SK-N-SH (cell line): ENCODE results near the gene BRAT1.

Experiments
- TEAD4 ChIP-seq: IDR thresholded peaks from 2 replicates; pipeline ENCODE4 v1.4.0; 2012; ENCODE audit warnings: mild to moderate bottlenecking, borderline replicate concordance; ENCODE audit not compliant: insufficient read depth
- YY1 ChIP-seq: IDR thresholded peaks from 2 replicates; pipeline ENCODE4 v1.4.0; 2012; ENCODE audit warnings: low read depth, mild to moderate bottlenecking
- TF ChIP-seq, protein P1 (sequence below): fragments of 200-600 bp; sonication (generic); IDR thresholded peaks from 2 replicates; pipeline ENCODE4 v1.6.1; 2017; ENCODE audit warnings: antibody characterized with exemption, mild to moderate bottlenecking, moderate library complexity

GRCh38 chr7:2490181-2490651, 65.1 kb downstream of the BRAT1 start:
- TF ChIP-seq YY1 (no peak), TEAD4 (no peak)
- TF ChIP-seq, protein P1, sequence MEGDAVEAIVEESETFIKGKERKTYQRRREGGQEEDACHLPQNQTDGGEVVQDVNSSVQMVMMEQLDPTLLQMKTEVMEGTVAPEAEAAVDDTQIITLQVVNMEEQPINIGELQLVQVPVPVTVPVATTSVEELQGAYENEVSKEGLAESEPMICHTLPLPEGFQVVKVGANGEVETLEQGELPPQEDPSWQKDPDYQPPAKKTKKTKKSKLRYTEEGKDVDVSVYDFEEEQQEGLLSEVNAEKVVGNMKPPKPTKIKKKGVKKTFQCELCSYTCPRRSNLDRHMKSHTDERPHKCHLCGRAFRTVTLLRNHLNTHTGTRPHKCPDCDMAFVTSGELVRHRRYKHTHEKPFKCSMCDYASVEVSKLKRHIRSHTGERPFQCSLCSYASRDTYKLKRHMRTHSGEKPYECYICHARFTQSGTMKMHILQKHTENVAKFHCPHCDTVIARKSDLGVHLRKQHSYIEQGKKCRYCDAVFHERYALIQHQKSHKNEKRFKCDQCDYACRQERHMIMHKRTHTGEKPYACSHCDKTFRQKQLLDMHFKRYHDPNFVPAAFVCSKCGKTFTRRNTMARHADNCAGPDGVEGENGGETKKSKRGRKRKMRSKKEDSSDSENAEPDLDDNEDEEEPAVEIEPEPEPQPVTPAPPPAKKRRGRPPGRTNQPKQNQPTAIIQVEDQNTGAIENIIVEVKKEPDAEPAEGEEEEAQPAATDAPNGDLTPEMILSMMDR, result no peak
